Measurements from ENCODE around the gene RAPGEF2.
"Not testable (repeated sequence)": the region's sequence is repeated elsewhere in the genome, so short reads cannot be mapped to it uniquely, and the experiment has no call there.

The RAPGEF2 gene, protein sequence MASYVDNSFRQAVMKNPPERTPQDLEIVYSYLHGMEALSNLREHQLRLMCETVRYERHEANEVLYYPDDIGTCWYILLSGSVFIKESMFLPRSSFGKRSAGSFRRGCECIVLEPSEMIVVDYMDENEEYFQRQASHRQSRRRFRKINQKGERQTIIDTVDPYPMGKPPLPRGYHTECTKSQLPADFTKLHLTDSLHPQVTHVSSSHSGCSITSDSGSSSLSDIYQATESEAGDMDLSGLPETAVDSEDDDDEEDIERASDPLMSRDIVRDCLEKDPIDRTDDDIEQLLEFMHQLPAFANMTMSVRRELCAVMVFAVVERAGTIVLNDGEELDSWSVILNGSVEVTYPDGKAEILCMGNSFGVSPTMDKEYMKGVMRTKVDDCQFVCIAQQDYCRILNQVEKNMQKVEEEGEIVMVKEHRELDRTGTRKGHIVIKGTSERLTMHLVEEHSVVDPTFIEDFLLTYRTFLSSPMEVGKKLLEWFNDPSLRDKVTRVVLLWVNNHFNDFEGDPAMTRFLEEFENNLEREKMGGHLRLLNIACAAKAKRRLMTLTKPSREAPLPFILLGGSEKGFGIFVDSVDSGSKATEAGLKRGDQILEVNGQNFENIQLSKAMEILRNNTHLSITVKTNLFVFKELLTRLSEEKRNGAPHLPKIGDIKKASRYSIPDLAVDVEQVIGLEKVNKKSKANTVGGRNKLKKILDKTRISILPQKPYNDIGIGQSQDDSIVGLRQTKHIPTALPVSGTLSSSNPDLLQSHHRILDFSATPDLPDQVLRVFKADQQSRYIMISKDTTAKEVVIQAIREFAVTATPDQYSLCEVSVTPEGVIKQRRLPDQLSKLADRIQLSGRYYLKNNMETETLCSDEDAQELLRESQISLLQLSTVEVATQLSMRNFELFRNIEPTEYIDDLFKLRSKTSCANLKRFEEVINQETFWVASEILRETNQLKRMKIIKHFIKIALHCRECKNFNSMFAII (N-terminal part only)

DNA sequence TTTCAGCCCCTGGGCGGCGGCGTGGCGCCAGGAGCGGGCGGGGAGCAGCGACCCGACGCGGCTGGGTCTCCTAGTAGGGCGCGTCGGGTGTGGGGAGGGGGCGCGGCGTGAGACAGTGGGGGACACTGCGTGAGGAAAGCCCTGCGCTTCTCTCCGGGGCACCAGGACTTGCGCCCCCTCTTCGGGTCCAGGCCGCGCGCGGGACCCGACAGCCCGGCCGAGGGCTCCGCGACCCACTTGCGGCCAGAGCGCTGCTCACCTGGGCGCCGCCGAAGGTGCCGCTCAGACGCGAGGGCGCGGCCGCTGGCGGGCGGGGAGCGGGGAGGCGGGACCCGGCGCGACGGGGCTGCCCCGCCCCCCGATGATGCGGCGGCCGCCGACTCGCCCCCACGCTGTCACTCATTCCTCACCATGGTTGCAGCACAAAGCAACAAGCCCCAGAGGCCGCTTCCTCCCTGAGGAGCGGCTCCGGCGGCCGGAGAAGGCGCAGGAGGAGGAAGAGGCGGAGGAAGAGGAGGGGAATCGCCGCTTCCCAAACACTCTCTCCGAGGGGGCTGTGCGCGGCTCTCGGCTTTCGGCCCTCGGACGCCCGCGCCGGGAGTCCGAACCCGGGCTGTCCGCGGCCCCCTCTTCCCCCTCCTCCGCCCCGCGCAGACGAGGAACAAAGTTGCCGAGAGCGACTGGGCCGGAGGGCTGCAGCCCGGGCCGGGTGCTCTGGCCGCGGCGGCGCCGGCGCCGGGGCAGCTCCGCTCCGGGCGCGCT is at the start of gene RAPGEF2:
TSS of gene RAPGEF2 (plus strand) at position 458 of the 762 bp plus-strand sequence. CDS start 1,084 bp downstream, outside the sequence.
- peak; percentile 97 for DNase-seq

DNA sequence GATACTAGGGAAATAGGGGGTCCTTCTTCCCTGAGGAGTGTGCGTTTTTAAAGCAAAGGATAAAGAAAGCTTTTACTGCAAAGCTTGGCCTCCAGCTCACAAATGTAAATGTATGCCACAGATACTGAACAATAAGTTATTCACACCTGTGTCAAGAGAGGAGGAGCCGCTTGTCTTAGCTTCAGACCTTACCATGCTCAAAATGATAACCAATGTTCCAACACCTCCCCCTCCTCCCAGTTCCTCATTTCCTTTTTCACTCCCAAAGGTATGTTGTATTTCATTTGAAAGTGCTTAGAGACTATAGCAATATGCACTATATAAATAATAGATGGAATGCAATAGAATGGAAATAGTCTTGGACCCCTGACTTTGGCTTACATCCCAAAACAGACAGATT is 47.0 kb upstream of the RAPGEF2 start:
- no peak for DNase-seq

DNA sequence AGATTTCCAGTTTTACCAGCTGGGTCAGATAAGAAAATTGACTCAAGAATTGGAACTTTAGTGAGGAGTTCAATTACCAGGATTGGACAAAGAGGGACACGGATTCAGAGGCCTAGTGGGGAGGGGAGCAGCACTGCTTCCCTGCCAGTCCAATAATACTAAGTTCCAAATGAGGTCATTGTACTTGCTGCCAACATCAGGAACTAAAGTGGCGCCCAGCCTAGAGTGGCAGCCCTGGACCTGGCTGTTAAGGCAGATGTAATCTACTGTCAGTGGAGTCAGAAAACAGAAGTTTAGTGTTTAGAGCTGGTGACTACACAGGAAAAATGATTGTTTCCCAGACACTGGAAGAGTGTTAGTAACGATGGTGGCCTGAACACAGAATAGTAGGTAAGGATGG is 42.7 kb upstream of the RAPGEF2 start:
- DNase-seq, result peak; percentile 34

DNA sequence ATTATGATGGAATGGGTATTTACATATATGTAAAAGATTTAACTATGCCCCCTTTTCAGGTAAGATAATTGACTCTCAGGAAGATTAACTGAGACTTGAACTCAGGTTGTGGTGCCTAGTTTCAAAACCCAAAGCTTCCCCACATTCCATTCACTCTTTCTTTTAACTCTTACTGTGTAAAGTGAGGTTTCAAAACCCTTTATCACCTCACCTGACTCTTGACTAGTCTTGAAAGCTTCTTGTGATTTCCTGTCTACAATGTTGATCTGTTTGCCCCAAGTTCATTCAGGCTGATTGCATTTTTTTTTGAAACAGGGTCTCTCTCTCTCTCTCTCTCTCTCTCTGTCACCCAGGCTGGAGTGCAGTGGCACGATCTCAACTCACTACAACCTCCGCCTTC is 40.5 kb upstream of the RAPGEF2 start:
- no peak for DNase-seq

DNA sequence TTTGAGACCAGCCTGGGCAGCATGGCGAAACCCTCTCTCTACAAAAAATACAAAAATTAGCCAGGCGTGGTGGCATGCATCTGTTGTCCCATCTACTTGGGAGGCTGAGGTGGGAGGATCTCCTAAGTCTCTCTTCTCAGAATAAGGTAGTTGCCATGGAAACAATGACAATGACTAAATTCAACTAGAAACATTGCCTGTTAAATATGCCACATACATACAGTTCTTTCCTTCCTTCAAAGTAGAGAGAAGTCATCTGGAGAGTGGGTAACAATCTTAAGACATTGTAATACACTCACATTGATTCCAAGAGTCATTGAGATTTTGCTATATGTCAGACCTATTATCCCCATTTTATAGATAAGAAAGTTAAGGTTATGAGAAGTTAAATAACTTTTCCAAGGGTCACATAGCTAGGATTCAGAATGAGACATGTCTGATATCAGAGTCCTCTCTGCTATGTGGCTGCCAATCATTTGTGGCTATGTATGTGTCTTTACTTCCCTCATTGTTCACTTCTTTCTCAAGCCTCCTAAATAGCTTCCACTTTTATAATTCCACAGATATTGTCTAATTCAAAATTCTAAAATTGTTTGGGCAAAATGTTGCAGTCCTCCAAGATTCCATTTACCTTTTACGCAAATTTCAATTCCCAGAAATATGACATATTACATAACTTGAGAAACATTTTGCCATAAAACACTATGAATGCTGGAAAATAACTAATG is 37.2 kb upstream of the RAPGEF2 start:
- DNase-seq, result no peak

DNA sequence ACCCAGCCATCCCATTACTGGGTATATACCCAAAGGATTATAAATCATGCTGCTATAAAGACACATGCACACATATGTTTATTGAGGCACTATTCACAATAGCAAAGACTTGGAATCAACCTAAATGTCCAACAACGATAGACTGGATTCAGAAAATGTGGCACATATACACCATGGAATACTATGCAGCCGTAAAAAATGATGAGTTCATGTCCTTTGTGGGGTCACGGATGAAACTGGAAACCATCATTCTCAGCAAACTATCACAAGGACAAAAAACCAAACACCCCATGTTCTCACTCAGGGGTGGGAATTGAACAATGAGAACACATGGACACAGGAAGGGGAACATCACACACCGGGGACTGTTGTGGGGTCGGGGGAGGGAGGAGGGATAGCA is 34.7 kb upstream of the RAPGEF2 start:
- DNase-seq, result not testable (repeated sequence)

DNA sequence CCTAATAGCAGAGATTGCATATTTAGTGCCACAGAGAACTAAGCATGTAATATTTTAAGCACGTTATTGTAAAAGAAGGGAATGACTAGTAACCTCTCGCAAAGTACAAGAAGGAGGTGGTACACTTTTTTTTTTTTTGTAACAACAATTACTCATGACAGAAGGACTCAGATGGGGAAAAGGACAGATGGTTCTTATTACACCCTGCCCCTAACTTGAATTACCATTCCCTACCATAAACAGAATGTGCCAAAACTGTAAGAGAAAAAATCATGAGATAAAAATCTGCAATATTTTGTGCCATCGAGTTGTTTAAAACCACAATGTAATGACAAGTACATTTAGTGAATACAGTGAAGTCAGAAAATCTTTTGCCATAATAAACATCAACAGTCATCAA is 33.0 kb upstream of the RAPGEF2 start:
- DNase-seq, result no peak

DNA sequence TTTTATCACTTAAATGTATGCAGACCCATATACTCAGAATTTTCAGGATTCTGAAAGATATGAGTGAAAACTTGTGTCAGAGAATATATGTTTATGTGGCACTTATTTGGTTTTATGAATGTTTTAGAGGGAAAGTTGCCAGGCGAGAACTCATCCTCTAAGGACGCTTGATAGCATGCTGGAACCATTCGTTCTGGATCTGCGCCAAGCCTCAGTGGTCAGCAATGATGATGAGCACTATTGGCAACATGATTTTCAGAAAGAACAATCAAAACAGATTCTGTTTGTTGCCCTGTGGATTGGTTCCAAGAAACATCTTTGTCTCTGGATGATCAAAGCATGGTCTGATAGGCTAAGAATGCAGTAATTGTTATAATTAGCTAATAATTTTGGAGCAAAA is 32.1 kb upstream of the RAPGEF2 start:
- no peak for DNase-seq

DNA sequence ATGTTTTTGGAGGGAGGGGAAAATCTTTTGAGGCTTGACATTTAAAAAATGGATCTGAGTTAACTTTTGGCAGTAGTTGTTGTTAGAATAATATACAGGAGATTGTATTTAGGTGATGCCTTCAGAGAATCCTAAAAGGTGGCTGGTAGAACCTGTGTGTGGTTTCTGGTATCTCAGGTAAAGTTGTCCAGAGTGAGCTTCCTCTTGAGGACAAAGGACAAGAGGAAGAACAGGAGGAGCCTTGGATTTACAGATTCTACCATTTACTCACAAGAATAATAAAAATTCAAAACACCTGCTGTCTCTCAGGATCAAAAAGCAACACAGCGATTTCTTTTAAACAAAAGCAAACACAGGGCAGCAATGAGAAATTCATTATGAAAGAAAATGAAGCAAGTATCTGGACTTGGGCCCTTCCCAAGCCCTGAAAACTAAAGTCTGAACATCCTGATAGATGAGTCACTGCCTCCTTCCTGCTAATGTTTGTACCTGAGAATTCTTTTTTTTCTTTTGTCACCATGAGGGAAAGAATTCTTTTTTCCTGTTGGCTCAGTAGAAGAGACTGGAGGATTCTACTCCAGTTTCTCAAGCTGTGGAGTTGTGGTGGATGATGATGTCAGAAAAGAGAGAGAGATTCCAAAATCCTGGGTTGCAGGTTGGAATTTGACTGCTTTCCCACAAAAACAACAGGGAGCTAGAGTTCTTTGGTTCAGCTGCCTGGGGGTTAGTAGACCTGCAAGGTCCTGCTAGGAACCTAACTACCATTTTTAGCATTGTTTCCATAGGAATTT is 31.5 kb upstream of the RAPGEF2 start:
- DNase-seq, result no peak

DNA sequence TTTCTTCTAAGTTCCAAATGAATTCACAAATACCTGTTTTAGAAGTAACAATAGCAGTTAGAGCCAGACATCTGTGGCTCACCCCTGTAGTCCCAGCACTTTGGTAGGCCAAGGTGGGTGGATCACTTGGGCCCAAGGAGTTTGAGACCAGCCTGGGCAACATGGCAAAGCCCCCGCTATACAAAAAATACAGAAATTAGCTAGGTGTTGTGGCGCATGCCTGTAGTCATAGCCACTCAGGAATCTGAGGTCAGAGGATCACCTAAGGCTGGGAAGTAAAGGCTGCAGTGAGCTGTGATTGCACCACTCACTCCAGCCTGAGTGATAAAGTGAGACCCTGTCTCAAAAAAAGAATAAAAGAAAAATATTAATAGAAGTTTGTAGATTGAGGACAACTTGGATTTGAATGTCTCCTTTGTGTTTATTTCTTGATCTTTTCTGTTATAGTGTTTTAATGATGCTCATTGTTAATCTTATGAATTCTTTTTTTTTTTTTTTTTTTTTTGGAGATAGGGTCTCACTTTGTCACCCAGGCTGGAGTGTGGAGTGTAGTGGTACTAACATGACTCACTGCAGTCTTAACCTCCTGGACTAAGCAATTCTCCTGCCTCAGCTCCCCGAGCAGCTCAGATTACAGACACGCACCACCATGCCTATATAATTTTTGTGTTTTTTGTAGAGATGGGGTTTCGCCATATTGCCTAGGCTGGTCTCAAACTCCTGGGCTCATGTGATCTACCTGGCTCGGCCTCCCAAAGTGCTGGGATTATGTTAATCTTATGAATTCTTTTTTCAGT is 30.7 kb upstream of the RAPGEF2 start:
- no peak for DNase-seq

DNA sequence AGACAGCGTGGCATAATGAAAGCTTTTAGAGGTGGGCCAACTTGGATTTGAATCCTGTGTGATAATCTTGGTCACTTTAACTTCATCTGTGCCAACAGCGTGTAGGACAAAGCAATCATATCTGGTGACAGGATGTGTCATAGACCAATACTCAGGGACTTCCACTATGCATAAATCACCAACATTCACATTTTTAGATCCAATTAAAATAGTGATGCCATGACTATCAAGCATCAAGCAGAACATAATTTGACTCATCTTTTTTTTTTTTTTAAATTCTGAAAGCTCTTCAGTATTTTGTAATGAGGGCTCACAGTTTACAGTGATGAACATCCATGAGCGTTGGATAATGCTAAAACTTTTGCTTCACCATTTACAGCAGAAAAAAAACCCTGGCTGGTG is 27.3 kb upstream of the RAPGEF2 start:
- DNase-seq, result no peak

DNA sequence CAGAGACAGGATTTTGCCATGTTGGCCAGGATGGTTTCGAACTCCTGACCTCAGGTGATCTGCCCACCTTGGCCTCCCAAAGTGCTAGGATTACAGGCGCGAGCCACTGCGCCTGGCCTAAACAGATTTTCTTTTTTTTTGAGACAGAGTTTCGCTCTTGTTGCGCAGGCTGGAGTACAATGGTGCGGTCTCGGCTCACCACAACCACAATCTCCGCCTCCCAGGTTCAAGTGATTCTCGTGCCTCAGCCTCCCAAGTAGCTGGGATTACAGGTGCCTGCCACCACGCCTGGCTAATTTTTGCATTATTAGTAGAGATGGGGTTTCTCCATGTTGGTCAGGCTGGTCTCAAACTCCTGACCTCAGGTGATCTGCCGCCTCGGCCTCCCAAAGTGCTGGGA is 25.9 kb upstream of the RAPGEF2 start:
- DNase-seq, result not testable (repeated sequence)

DNA sequence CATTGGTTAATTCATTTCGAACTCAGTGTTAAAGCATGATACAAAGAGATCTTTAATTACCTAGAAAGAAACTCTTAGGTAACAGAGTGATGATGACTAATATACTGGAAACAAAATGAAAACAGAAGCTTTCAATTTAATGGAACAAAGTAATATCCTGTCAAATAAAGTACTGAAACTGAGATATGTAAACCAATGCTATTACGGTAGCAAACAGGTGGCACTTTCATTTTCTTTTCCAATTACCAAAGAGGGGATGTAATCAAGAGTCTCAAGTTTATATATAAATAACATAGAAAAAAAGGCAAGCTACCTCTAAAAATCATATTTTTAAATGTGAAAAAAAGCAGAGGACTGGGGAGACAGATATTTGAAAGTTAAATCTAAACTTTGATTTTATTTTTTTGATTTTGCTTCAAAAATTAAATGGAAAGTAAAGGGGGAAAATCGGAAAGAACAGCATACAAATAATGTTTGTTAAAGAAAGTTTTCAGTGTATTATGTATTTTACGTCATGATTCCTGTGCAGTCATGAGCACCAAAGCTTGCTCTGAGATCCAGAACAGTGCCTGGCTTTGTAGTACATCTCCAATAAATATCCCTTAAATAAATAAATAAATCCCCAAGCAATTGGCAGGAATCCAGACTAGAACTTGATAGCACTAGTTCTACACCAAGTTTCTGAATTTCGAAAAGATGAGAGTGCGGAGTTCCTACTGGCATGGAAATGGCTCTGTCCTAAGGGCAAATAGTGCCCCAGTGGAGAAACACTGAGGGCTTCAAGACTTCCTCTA is 25.0 kb upstream of the RAPGEF2 start:
- DNase-seq, result no peak

DNA sequence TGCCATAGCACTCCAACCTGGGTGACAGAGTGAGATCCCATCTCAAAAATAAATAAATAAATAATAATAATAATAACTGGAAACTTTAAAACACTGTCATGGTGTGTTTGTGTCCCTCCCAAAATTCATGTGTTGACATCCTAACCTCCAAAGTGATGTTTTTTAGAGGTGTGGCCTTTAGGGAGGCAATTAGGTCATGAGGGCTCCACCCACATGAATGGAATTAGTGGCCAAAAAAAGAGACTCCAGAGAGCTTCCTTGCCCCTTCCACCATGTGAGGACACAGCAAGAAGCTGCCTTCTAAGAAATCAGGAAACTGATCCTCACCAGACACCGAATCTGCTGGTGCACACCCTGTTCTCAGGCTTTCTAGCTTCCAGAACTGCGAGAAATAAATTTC is 23.8 kb upstream of the RAPGEF2 start:
- DNase-seq, result no peak

DNA sequence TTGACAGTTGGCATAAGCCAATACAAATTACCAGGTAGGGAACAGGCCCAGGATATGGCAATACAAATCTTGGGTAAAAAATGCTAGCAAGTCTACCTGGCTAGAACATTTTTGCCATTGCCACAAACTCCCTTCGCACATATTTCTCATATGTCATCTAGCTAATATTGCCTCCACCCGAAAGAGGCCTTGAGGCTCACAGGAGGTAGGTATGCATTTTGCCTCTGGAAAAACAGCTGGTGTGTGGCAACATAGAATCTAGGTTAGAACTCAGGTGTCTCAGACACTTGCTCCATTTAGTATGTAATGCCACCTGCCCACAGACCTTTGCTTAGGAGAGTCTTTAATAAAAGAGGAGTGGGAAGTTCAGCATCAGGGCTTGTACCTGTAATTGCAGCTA is 16.3 kb upstream of the RAPGEF2 start:
- DNase-seq, result no peak

DNA sequence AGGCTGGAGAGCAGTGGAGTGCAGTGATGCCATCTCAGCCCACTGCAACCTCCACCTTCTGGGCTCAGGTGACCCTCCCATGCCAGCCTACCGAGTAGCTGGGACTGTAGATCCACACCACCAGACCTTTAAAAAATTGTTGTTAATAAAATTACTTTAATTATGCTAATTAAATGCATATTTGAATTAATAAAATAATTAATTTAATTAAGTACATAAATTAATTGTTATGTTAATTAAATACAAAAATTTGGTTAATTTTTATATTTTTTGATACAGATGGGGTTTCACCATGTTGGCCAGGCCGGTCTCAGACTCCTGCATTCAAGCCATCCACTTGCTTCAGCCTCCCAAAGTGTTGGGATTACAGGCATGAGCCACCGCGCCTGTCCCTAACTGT is 12.6 kb upstream of the RAPGEF2 start:
- DNase-seq, result no peak

DNA sequence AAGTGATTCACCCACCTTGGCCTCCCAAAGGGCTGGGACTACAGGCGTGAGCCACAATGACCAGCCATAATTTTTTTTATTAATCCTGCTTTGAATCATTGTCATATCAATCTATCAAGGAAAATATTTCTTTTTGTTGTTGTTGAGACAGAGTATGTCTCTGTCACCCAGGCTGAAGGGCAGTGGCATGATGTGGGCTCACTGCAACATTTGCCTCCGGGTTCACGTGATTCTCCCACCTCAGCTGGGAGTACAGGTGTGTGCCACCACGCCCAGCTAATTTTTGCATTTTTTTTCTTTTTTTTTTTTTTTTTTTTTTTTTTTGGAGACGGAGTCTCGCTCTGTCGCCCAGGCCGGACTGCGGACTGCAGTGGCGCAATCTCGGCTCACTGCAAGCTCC is 8.7 kb upstream of the RAPGEF2 start:
- not testable (repeated sequence) for DNase-seq

DNA sequence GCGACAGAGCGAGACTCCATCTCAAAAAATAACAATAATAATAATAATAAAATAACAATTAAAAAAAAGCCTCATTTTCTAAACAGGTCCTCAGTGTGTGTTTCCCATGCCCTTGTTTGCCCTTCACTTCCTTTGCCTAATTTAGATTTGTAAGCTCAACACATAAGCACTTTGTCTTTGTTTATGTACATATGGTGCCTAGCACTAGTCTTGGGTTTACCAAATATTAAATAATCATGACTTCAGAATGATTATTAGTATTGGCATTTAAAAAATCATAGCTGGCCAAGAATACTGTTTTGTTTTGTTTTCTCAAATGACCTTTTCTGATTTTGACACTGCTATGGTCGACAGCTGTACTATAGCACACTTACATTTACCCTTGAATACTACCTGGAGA is 6.4 kb upstream of the RAPGEF2 start:
- DNase-seq, result no peak

DNA sequence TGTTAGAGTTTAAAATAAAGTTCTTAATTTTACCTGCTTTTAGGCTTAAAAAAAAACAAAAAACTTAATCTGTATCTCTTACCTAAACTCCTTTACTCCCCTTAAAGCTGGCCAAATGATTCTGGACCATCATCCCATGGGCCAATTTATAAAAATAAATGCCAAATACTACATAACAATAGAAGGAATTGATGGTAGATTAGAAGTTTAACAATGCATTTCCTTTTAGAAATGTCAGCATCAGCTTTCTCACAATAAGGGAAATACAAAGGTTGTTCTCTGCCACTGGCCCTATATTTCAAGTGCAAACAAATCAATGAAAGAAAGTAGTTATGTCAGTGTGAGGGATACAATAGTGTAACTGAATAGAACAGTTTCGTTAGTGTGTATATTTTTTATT is 5.7 kb upstream of the RAPGEF2 start:
- no peak for DNase-seq

DNA sequence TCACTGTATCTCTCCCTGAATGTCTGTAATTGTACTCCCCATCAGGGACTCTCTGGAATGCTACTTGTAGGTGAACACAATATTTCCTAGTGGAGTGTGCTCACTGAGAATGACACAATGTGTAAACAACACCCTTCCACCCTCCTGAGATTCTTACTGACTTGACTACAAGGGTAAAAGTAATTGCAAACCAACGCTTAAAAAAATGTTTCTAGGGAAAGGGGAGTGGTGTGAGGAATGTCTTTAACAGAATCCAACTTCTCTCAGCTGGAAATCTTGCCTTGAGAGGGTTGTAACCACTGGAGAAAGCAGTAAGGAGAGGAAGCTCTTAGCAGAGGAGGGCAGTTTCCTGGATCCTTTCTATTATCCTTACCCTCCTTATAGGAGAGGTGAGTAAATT is 5.1 kb upstream of the RAPGEF2 start:
- no peak for DNase-seq

All from hematopoietic multipotent progenitor cell treated with erythropoietin and hydrocortisone succinate and interleukin-3 and kit ligand, for 4 days (in vitro differentiated cells).